GM19452 (cell line): ENCODE data around the gene SLC29A1.

Source experiments
- ATAC-seq: cut with Tn5 transposase; IDR thresholded peaks from one replicate; pipeline ENCODE4 v1.9.1; 2021; ENCODE audit not compliant: unreplicated experiment

SLC29A1 gene

DNA sequence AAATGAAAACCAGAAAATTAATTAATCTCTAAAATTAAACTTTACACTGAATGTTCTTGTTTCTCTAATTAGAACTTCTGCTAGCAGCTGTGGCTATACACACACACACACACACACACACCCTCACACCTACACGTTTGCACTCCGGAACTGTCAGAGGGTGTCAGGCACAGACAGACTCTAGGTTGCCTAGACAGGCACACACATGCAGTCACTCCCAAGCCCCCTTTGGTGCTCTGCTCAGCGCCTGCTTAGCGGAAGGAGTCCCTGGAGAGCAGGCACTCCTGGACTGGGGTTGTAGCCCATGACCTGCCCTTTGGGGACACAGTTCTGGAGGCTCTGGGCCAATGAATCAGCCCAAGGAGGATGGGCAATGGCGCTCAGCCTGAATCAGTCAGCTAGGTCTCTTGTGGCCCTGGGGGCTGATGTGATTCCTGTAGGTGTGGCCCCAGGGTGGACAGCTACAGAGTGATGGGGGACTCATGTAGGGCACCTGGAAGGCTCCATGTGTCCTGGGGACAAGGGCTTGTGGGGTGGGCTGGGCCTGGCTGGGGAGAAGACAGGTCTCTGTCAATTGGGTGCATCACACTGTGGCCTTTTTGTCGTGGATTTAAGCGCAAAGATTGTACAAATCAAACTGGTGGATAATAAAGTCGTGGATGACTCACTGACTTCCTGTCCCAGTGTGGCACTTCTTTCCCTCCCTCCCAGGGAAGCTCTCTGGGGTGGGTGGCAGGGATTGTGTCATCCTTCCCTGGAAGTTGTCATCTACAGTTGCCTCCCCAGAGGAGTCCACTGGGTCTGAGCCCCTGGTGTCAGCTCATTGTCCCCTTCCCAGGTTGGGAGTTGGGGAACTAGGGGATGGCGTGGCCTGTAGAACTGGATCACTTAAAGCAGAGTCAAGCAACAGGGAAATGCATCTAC lies 55.6 kb downstream of the SLC29A1 start:
- ATAC-seq = no peak
